Left renal pelvis (tissue), 4 donors: ENCODE measurements around the gene DCUN1D5. TPM values are rescaled to one million over a fixed set of nuclear protein-coding genes. Genes with fewer than 3 reads are reported as not detected.

Source experiments
- polyA plus RNA-seq, 4 donors: library from polyadenylated mRNA; unstranded; fragments of 120-200 nt; gene quantifications; one replicate each; pipeline ENCODE4 v1.2.1, GENCODE V29; 2013; ENCODE audit not compliant: insufficient read length in 4 of 4

Gene DCUN1D5
- polyA plus RNA-seq, 4 donors: 33.0 to 39.4 (median 36.7) TPM

Other genes starting within 250 kb of the DCUN1D5 start
- under 1 TPM in 1 of 4 donors, not detected in 3; 0.10 TPM for gene MMP3, start 248.6 kb downstream of the DCUN1D5 start, polyA plus RNA-seq
- 1 to 10 TPM in 3 of 4 donors, under 1 TPM in 1; 0.07 to 6.8 (median 2.3) TPM for gene MMP12, start 217.2 kb downstream of the DCUN1D5 start, polyA plus RNA-seq
- gene MMP13, start 136.4 kb downstream of the DCUN1D5 start, polyA plus RNA-seq: under 1 TPM in 3 of 4 donors, not detected in 1; 0.13 to 0.18 (median 0.14) TPM
- 10 to 100 TPM; 28.9 to 45.7 (median 39.7) TPM for gene DYNC2H1, start 17.3 kb upstream of the DCUN1D5 start, polyA plus RNA-seq